PC-9 (cell line): ENCODE measurements around the gene ST7. TPM values are rescaled to one million over a fixed set of nuclear protein-coding genes. Genes with fewer than 3 reads are reported as not detected.
"Not testable (repeated sequence)": the region's sequence is repeated elsewhere in the genome, so short reads cannot be mapped to it uniquely, and the experiment has no call there.

Source experiments
- BruUV-seq: library from RNA; stranded (reverse); fragments of 400-500 nt; replicated peaks from 2 replicates; lab custom pipeline; 2021; lab: Mats Ljungman, UMichigan
- CTCF ChIA-PET: fragments of 300-600 bp; sonication (Branson Sonifier 250); formaldehyde crosslinking; loops from one replicate; lab custom pipeline; 2022; ENCODE audit warnings: antibody characterized with exemption; lab: Charles Lee
- POLR2A ChIA-PET: fragments of 300-600 bp; sonication (Branson Sonifier 250); formaldehyde crosslinking; loops from one replicate; lab custom pipeline; 2022; ENCODE audit warnings: antibody characterized with exemption; ENCODE audit not compliant: unreplicated experiment; lab: Charles Lee
- DNase-seq, 2 experiments: peaks; one replicate each; pipeline versions ENCODE4 v3.0.0 to v3.0.0-alpha.2; 2015 to 2022; ENCODE audit warnings: mixed read lengths in 1 of 2
- H2AFZ ChIP-seq: fragments of 200-600 bp; sonication (generic); 2 replicates; pipeline ENCODE4 v1.8.1; 2017; ENCODE audit warnings: antibody characterized with exemption
- H3F3A ChIP-seq: fragments of 200-600 bp; sonication (generic); 2 replicates; pipeline ENCODE4 v1.8.1; 2017; ENCODE audit warnings: antibody characterized with exemption, mild to moderate bottlenecking, low read depth; ENCODE audit not compliant: insufficient read depth
- H3K27ac ChIP-seq: fragments of 200-600 bp; sonication (generic); 2 replicates; pipeline ENCODE4 v1.6.1; 2016; ENCODE audit warnings: mixed run types
- H3K27me3 ChIP-seq: fragments of 200-600 bp; sonication (generic); 2 replicates; pipeline ENCODE4 v1.6.1; 2016; ENCODE audit warnings: low read depth, mixed run types; ENCODE audit not compliant: insufficient read depth
- H3K36me3 ChIP-seq: fragments of 200-600 bp; sonication (generic); 2 replicates; pipeline ENCODE4 v1.6.1; 2016; ENCODE audit warnings: low read depth, mixed run types
- H3K4me1 ChIP-seq: fragments of 200-600 bp; sonication (generic); replicated peaks from 2 replicates; pipeline ENCODE4 v1.6.1; 2016; ENCODE audit warnings: mixed run types; ENCODE audit not compliant: insufficient read depth
- H3K4me2 ChIP-seq: fragments of 200-600 bp; sonication (generic); 2 replicates; pipeline ENCODE4 v1.6.1; 2017; ENCODE audit warnings: mixed run types
- H3K4me3 ChIP-seq: fragments of 200-600 bp; sonication (generic); 2 replicates; pipeline ENCODE4 v1.6.1; 2016; ENCODE audit warnings: mixed run types
- H3K79me2 ChIP-seq: fragments of 200-600 bp; sonication (generic); 2 replicates; pipeline ENCODE4 v1.6.1; 2017; ENCODE audit warnings: low read depth, mixed run types
- H3K9me2 ChIP-seq: fragments of 200-600 bp; sonication (generic); 2 replicates; pipeline ENCODE4 v1.8.1; 2017; ENCODE audit warnings: mild to moderate bottlenecking; ENCODE audit not compliant: insufficient read depth
- H3K9me3 ChIP-seq: fragments of 200-600 bp; sonication (generic); 2 replicates; pipeline ENCODE4 v1.8.1; 2016; ENCODE audit warnings: low read depth; ENCODE audit not compliant: insufficient read depth
- H4K20me1 ChIP-seq: fragments of 200-600 bp; sonication (generic); 2 replicates; pipeline ENCODE4 v1.8.1; 2017; ENCODE audit not compliant: insufficient read depth
- CTCF ChIP-seq: fragments of 200-600 bp; sonication (generic); conservative IDR thresholded peaks from 2 replicates; pipeline ENCODE4 v1.6.1; 2017; ENCODE audit warnings: mixed run types, antibody characterized with exemption, mild to moderate bottlenecking, moderate library complexity
- EZH2 ChIP-seq: fragments of 200-600 bp; sonication (generic); IDR thresholded peaks from 2 replicates; pipeline ENCODE4 v1.8.0; 2017; ENCODE audit warnings: antibody characterized with exemption, low read depth
- intact Hi-C: fragments of 100-400 bp; cut with micrococcal nuclease; formaldehyde crosslinking; loops from one replicate; pipeline ENCODE4 v1.10.0; 2022; ENCODE audit not compliant: unreplicated experiment
- total RNA-seq: library from RNA; stranded (reverse); gene quantifications from 2 replicates; pipeline ENCODE4 v1.2.3, GENCODE V29; 2021

ST7 gene
- total RNA-seq, 1 experiment from 2014 or later = 25.8 TPM

GRCh38 chr7:117243390-117243789, 290.1 kb downstream of the ST7 start:
- intact Hi-C loops = no loop called here
- ChIA-PET CTCF (no interaction called here), POLR2A (no interaction called here)
- Histone ChIP-seq H3K4me2 (no peak overlapping the region), H3F3A (no peaks in the 10 kb centered on the region), H3K36me3 (no peaks in the 10 kb centered on the region), H3K9me3 (no peaks in the 10 kb centered on the region), H3K4me1 (no peaks in the 10 kb centered on the region), H3K79me2 (no peaks in the 10 kb centered on the region), H3K4me3 (no peak overlapping the region), H3K9me2 (no peaks in the 10 kb centered on the region), H2AFZ (no peak overlapping the region), H4K20me1 (no peaks in the 10 kb centered on the region), H3K27me3 (no peaks in the 10 kb centered on the region), H3K27ac (no peak overlapping the region)
- TF ChIP-seq CTCF = no peak
- TF ChIP-seq EZH2 = no peak
- BruUV-seq = no TSS peak
- no peak for DNase-seq

GRCh38 chr7:117245703-117246102, 292.4 kb downstream of the ST7 start:
- H2AFZ ChIP-seq, H3K27ac ChIP-seq, intact Hi-C loops, H3F3A ChIP-seq, POLR2A ChIA-PET, H3K36me3 ChIP-seq, CTCF ChIA-PET, H3K9me3 ChIP-seq, H4K20me1 ChIP-seq, H3K79me2 ChIP-seq, BruUV-seq, H3K4me3 ChIP-seq, H3K4me1 ChIP-seq, H3K4me2 ChIP-seq, H3K27me3 ChIP-seq, DNase-seq, H3K9me2 ChIP-seq: not testable (repeated sequence)

- Histone ChIP-seq H3K4me1 (no peaks in the 10 kb centered on the region), H3F3A (no peaks in the 10 kb centered on the region), H3K27ac (no peak overlapping the region), H3K9me2 (no peaks in the 10 kb centered on the region), H2AFZ (no peak overlapping the region), H3K27me3 (no peaks in the 10 kb centered on the region), H3K36me3 (no peaks in the 10 kb centered on the region), H3K4me2 (no peak overlapping the region), H3K79me2 (no peaks in the 10 kb centered on the region), H4K20me1 (no peaks in the 10 kb centered on the region), H3K9me3 (no peaks in the 10 kb centered on the region), H3K4me3 (no peak overlapping the region)
- DNase-seq = no peak
- no TSS peak for BruUV-seq
- TF ChIP-seq CTCF = no peak
- no peak for TF ChIP-seq EZH2
- ChIA-PET CTCF (no interaction called here), POLR2A (no interaction called here)
- intact Hi-C loops = no loop called here
Observed at GRCh38 chr7:117247809-117248208, 294.5 kb downstream of the ST7 start.

GRCh38 chr7:117248829-117249228, 295.5 kb downstream of the ST7 start:
- no peak overlapping the region for H3K4me2 ChIP-seq
- H3K36me3 ChIP-seq = no peaks in the 10 kb centered on the region
- no peaks in the 10 kb centered on the region for H3K4me1 ChIP-seq
- no peaks in the 10 kb centered on the region for H3K27me3 ChIP-seq
- H3K79me2 ChIP-seq = no peaks in the 10 kb centered on the region
- no peak overlapping the region for H3K4me3 ChIP-seq
- no peak for TF ChIP-seq EZH2
- TF ChIP-seq CTCF = no peak
- H3K9me3 ChIP-seq = no peaks in the 10 kb centered on the region
- DNase-seq = no peak
- POLR2A ChIA-PET = interaction anchor here (0.5 kb wide), 1 partner anchor 1079 kb away, joined by 3 read pairs; no protein-coding TSS in a partner anchor
- peaks cover 4% of the 10 kb centered on the region; the same call in 1 of the 2 replicates for H3K9me2 ChIP-seq
- CTCF ChIA-PET = no interaction called here
- no peak overlapping the region for H3K27ac ChIP-seq
- H4K20me1 ChIP-seq = no peaks in the 10 kb centered on the region
- no TSS peak for BruUV-seq
- H2AFZ ChIP-seq = no peak overlapping the region
- no peaks in the 10 kb centered on the region for H3F3A ChIP-seq
- intact Hi-C loops = no loop called here
